A673 (cell line): ENCODE data around the gene MISP3. TPM values are rescaled to one million over a fixed set of nuclear protein-coding genes. Genes with fewer than 3 reads are reported as not detected.
A peak's percentile ranks its signal among the peaks of the same experiment; 100 is the strongest.

Source experiments
- BruUV-seq: library from RNA; stranded (reverse); fragments of 400-500 nt; replicated peaks from 2 replicates; lab custom pipeline; 2021; lab: Mats Ljungman, UMichigan
- CTCF ChIA-PET: fragments of 300-600 bp; sonication (Branson Sonifier 250); formaldehyde crosslinking; loops from one replicate; lab custom pipeline; 2022; ENCODE audit warnings: antibody characterized with exemption; lab: Charles Lee
- POLR2A ChIA-PET: fragments of 300-600 bp; sonication (Branson Sonifier 250); formaldehyde crosslinking; loops from one replicate; lab custom pipeline; 2022; ENCODE audit warnings: antibody characterized with exemption; ENCODE audit not compliant: low non-redundant PET; lab: Charles Lee
- DNase-seq: peaks from one replicate; pipeline ENCODE4 v3.0.0-alpha.2; 2015; ENCODE audit warnings: low spot score
- H3K27ac ChIP-seq: fragments of 200-600 bp; sonication (generic); 2 replicates; pipeline ENCODE4 v1.5.1; 2016; ENCODE audit warnings: mixed run types, low read depth, mild to moderate bottlenecking, mixed read lengths, antibody characterized with exemption, low read length; ENCODE audit not compliant: poor library complexity, severe bottlenecking
- H3K27me3 ChIP-seq: fragments of 200-600 bp; sonication (generic); replicated peaks from 2 replicates; pipeline ENCODE4 v1.6.1; 2017; ENCODE audit warnings: mixed run types, low read depth, mild to moderate bottlenecking, mixed read lengths, antibody characterized with exemption, low read length; ENCODE audit not compliant: insufficient read depth, poor library complexity
- H3K36me3 ChIP-seq: fragments of 200-600 bp; sonication (generic); 2 replicates; pipeline ENCODE4 v1.6.1; 2016; ENCODE audit warnings: mixed run types, mild to moderate bottlenecking, mixed read lengths, antibody characterized with exemption, low read length; ENCODE audit not compliant: insufficient read depth, poor library complexity, severe bottlenecking
- H3K4me1 ChIP-seq: fragments of 200-600 bp; sonication (generic); 2 replicates; pipeline ENCODE4 v1.6.1; 2017; ENCODE audit warnings: mixed run types, mild to moderate bottlenecking, mixed read lengths, antibody characterized with exemption, low read length; ENCODE audit not compliant: insufficient read depth, poor library complexity, severe bottlenecking
- H3K4me3 ChIP-seq: fragments of 200-600 bp; sonication (generic); 2 replicates; pipeline ENCODE4 v1.5.1; 2016; ENCODE audit warnings: low read depth, mixed run types, mild to moderate bottlenecking, mixed read lengths, low read length; ENCODE audit not compliant: poor library complexity, severe bottlenecking
- H3K9me3 ChIP-seq: fragments of 200-600 bp; sonication (generic); 2 replicates; pipeline ENCODE4 v1.6.1; 2016; ENCODE audit warnings: mixed run types, low read depth, mild to moderate bottlenecking, mixed read lengths, antibody characterized with exemption, low read length; ENCODE audit not compliant: poor library complexity, severe bottlenecking
- CTCF ChIP-seq: fragments of 300-800, 200-600 bp; sonication (generic); conservative IDR thresholded peaks from 2 replicates; pipeline ENCODE4 v1.5.1; 2017; ENCODE audit warnings: low read depth, mild to moderate bottlenecking, antibody characterized with exemption, low read length, moderate library complexity, mixed read lengths
- EZH2 ChIP-seq: fragments of 200-600 bp; sonication (generic); IDR thresholded peaks from 2 replicates; pipeline ENCODE4 v1.6.1; 2017; ENCODE audit warnings: borderline replicate concordance, low read depth, mild to moderate bottlenecking, mixed read lengths, antibody characterized with exemption, low read length; ENCODE audit not compliant: poor library complexity, severe bottlenecking
- intact Hi-C: fragments of 100-400 bp; cut with micrococcal nuclease; formaldehyde crosslinking; loops from one replicate; pipeline ENCODE4 v1.10.0; 2022; ENCODE audit not compliant: unreplicated experiment
- total RNA-seq: library from RNA; stranded (reverse); gene quantifications from 2 replicates; pipeline ENCODE4 v1.2.3, GENCODE V29; 2021

MISP3 gene
- total RNA-seq, 1 experiment from 2014 or later, result 0.26 TPM

GRCh38 chr19:14066134-14066533, 6.5 kb upstream of the MISP3 start:
- Histone ChIP-seq H3K9me3 (no peaks in the 10 kb centered on the region), H3K27me3 (no peaks in the 10 kb centered on the region), H3K4me3 (no peak overlapping the region), H3K27ac (no peak overlapping the region), H3K4me1 (no peaks in the 10 kb centered on the region), H3K36me3 (no peaks in the 10 kb centered on the region)
- BruUV-seq, result no TSS peak
- DNase-seq, result no peak
- POLR2A ChIA-PET, result no interaction called here
- TF ChIP-seq CTCF, result no peak
- no peak for TF ChIP-seq EZH2
- CTCF ChIA-PET, result no interaction called here
- intact Hi-C loops, result no loop called here

GRCh38 chr19:14070268-14071050, 2.1 kb upstream of the MISP3 start:
- Histone ChIP-seq H3K9me3 (no peaks in the 10 kb centered on the region), H3K4me3 (no peak overlapping the region), H3K27me3 (no peaks in the 10 kb centered on the region), H3K27ac (no peak overlapping the region), H3K4me1 (peaks cover 24% of the 10 kb centered on the region), H3K36me3 (no peaks in the 10 kb centered on the region)
- POLR2A ChIA-PET, result no interaction called here
- no TSS peak for BruUV-seq
- no peak for TF ChIP-seq EZH2
- no peak for TF ChIP-seq CTCF
- intact Hi-C loops, result loop anchor here (5.0 kb wide), 2 partner anchors 63 to 473 kb away; partner anchors contain the start of gene RFX1
- CTCF ChIA-PET, result interaction anchor here (0.6 to 1.1 kb wide), 5 partner anchors 8 to 358 kb away, joined by 3 to 9 read pairs (median 3); partner anchors contain the start of gene PALM3
- DNase-seq, result no peak

- ChIA-PET POLR2A (no interaction called here), CTCF (interaction anchor here (0.6 to 1.7 kb wide), 3 partner anchors 41 to 192 kb away, joined by 3 to 5 read pairs (median 3); partner anchors contain the start of gene IL27RA)
- TF ChIP-seq EZH2, result no peak
- peak; percentile 18; the same call in 1 of the 2 replicates for TF ChIP-seq CTCF
Observed at GRCh38 chr19:14073261-14073924, 807 bp downstream of the MISP3 start.

More at GRCh38 chr19:14073261-14073924, 807 bp downstream of the MISP3 start:
- no TSS peak for BruUV-seq
- Histone ChIP-seq H3K4me3 (peak overlapping the region; percentile 49), H3K27ac (no peak overlapping the region), H3K4me1 (peaks cover 24% of the 10 kb centered on the region), H3K36me3 (no peaks in the 10 kb centered on the region), H3K9me3 (no peaks in the 10 kb centered on the region), H3K27me3 (no peaks in the 10 kb centered on the region)
- DNase-seq, result peak; percentile 84
- intact Hi-C loops, result loop anchor here (5.0 kb wide), 2 partner anchors 66 to 476 kb away; partner anchors contain the start of gene RFX1
